GM12874 (cell line): ENCODE results near the gene TFB1M.

Experiments used
- TF ChIP-seq, protein P1 (sequence below): IDR thresholded peaks from 2 replicates; pipeline ENCODE4 v1.5.1; 2011; ENCODE audit warnings: low read depth, mild to moderate bottlenecking, control low read depth, low read length, moderate library complexity; ENCODE audit not compliant: insufficient read depth

Gene TFB1M

DNA sequence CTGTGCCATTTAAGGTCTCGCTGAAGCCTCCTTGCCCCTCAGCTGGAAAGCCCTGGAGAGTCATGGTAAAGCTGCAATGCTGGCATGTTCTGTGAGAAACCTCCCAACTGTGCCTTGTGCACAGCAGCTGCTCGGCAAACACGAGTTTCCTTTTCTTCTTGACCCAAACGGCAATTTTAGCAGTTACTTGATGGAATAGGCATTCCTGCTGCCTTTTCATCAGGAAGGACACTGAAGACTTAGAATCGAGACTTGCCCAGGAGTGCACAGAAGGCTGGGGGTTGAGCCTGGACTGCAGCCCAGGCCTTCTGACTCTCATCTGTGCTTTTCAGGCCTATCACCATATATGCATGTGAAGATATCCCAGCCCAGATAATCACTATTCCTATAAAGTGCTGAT lies 79.2 kb downstream of the TFB1M start:
- TF ChIP-seq, protein P1, sequence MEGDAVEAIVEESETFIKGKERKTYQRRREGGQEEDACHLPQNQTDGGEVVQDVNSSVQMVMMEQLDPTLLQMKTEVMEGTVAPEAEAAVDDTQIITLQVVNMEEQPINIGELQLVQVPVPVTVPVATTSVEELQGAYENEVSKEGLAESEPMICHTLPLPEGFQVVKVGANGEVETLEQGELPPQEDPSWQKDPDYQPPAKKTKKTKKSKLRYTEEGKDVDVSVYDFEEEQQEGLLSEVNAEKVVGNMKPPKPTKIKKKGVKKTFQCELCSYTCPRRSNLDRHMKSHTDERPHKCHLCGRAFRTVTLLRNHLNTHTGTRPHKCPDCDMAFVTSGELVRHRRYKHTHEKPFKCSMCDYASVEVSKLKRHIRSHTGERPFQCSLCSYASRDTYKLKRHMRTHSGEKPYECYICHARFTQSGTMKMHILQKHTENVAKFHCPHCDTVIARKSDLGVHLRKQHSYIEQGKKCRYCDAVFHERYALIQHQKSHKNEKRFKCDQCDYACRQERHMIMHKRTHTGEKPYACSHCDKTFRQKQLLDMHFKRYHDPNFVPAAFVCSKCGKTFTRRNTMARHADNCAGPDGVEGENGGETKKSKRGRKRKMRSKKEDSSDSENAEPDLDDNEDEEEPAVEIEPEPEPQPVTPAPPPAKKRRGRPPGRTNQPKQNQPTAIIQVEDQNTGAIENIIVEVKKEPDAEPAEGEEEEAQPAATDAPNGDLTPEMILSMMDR: no peak

DNA sequence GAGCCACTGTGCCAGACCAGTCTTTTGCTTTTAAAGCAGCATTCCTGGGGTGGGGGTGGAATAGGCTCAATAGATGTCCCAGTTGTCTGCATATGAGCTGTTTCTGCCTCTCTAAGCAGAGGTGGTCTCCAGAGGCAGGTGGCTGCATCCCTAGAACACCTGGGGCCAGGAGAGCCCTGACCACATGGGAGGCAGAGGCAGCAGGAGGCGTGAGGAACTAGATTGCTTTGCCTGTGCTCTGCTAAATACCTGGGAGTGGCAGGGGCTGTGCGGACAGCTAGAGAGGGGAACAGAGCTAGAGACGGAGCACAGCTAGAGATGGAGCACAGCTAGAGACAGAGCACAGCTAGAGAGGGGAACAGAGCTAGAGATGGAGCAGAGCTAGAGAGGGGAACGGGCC lies 79.6 kb downstream of the TFB1M start:
- TF ChIP-seq, protein P1: no peak

DNA sequence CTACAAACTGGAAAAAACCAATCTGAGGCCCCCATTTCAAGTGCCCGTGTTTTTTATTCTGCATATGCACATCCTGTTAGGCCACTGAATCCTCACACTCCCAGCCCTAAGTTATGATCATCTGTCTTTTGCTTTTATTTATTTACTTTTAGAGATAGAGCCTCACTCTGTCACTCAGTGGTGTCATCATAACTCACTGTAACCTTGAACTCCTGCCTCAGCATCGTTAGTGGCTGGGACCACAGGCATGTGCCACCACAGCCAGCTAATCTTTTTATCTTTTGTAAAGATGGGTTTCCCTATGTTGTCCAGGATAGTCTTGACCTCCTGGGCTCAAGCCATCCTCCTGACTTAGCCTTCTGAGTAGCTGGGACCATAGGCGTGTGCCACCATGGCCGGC lies 80.1 kb downstream of the TFB1M start:
- TF ChIP-seq, protein P1: no peak

DNA sequence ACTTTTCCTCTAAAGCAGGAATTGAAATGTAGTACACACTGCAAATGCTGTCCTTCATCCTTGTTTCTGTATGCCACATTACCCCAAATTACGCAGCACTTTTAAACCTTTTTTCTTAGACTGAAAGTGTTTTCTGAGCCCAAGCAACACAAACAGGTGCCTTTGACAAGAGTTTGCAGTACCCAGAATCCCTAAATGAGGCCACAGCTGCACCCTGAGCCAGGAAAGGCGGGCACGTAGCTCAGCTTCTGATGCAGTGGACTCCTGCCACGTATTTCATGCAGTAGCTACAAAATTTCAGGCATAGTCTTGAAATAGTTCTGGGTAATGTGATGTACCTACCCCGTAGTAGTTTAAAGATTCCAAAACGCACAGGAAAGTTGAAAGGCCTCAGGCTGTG lies 81.4 kb downstream of the TFB1M start:
- TF ChIP-seq, protein P1: no peak

DNA sequence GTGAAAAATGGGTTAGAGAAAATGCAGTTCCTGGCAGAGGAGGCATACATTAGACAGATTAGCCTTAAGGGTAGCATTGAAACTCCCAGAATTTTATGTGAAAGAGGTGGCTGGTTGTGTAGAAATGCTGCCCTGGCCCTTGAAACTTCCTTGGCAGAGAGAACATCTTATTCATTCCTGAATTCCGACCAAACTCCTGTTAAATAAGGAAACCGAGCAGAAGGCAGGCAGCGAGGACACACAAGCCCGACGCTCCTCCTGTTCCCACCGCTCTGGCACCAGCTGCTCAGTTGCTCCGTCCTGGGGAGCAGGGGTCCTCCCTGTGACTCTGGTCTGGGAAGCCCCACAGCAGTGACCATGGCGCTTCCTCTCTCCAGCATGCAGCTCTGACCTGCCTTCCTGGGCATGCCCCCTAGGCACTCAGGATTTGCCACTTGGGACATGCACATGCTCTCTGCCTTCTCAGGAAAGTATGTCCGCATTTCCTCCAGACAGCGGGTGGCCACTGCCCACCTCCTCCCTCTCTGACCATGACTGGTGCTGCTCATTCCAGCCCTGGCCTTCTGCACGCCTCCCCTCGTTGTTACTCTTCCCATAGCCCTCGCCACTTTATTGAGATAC lies 85.6 kb downstream of the TFB1M start:
- TF ChIP-seq, protein P1: no peak

DNA sequence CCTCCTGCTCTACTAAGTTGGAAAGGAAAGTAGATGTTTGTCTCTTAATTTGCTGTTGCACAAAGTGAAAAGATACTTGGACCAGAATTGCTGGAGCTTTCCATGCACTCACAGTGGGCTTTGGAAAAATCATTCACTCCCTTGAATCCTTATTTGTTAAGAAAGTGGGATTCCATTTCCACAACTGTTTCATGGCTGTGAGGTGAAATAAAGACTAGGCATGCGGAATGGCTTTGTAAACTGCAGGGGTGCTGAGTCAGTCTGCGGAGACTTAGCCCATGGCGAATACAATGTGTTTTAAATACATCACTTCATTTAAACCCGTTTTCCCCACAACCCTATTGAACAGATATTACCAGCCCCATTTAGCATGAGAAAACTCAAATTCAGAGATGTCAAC lies 87.2 kb downstream of the TFB1M start:
- TF ChIP-seq, protein P1: no peak

DNA sequence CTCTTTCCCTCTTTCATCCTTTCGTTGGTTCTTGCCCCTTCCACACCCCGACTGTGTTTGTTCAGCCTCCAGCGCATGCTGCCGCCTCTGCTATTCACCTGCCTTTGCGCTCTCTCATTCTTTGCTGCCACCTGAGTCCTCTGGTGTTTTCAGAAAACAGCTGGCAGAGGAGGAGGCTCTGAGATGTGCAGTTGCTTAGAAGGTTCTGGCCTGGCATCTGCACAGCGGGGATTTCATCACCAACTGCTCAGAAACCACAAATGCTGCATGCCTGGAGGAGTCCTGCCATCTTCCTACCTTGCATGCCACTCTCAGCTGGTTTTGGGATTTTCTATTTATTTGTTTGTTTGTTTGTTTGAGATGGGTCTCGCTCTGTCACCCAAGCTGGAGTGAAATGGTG lies 89.7 kb downstream of the TFB1M start:
- TF ChIP-seq, protein P1: no peak
